HuH-7 (cell line): ENCODE data around the gene MAL.
"Not testable (repeated sequence)": the region's sequence is repeated elsewhere in the genome, so short reads cannot be mapped to it uniquely, and the experiment has no call there.

Source experiments
- DNase-seq: peaks from one replicate; pipeline ENCODE4 v3.0.0; 2011; ENCODE audit warnings: low spot score

MAL gene

DNA sequence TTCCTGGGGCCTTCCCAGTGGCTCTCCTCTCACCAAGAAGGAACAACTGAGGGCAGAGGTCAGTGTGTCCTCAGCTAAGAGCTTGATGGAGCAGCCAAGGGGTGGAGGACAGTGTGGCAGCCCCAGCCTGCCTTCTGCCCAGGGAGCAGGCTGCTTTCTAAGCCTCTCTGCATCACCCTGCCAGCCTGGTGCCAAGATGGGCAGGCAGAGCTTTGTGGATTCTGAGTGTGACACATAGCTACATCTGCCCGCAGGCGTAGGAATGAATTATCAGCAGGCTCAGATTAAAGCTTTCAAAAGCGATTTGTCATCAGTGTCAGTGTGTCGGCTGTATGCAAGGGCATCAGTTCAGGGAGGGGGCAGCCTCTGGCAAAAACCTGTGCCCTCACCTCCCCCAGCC is 8.7 kb downstream of the MAL start:
- DNase-seq, result no peak

DNA sequence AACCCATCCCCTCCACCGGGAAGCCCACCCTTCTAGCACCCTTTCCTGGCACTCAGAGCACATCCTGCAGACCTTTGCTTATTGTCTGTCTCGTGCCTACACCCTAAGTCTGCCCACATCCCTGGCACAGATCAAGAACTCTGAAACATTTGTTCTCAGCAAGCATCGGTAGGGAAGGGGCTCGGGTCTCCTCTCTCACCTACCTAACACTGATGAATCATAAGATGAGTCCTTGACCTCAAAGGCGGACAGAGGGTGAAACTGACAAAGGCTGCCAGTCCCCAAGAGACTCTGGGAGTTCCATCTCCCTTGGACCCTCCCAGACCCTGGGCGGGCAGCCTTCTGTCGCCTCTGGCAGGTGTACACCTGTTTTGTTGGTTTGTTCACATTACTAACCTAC is 9.3 kb downstream of the MAL start:
- no peak for DNase-seq

DNA sequence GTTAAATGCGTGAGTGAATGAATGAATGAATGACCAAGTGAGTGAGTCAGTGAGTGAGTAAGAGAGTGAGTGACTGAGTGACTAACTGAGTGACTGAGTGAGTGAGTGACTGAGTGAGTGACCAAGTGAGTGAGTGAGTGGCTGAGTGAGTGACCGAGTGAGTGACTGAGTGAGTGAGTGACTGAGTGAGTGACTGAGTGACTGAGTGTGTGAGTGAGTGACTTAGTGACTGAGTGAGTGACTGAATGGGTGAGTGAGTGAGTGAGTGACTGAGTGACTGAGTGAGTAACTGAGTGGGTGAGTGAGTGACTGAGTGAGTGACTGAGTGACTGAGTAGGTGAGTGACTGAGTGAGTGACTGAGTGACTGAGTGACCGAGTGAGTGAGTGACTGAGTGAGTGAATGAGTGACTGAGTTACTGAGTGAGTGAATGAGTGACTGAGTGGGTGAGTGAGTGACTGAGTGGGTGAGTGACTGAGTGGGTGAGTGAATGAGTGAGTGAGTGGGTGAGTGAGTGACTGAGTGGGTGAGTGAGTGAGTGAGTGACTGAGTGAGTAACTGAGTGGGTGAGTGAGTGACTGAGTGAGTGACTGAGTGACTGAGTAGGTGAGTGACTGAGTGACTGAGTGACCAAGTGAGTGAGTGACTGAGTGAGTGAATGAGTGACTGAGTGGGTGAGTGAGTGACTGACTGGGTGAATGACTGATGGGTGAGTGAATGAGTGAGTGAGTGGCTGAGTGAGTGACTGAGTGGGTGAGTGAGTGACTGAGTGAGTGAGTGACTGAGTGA is 11.3 kb downstream of the MAL start:
- no peak for DNase-seq

DNA sequence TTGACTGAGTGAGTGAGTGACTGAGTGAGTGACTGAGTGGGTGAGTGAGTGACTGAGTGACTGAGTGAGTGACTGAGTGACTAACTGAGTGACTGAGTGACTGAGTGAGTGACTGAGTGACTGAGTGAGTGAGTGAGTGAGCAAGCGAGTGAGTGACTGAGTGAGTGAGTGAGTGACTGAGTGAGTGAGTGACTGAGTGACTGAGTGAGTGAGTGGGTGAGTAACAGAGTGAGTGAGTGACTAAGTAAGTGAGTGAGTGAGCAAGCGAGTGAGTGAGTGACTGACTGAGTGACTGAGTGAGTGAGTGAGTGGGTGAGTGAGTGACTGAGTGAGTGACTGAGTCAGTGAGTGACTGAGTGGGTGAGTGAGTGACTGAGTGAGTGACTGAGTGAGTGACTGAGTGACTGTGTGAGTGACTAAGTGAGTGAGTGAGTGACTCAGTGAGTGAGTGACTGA is 11.9 kb downstream of the MAL start:
- no peak for DNase-seq

DNA sequence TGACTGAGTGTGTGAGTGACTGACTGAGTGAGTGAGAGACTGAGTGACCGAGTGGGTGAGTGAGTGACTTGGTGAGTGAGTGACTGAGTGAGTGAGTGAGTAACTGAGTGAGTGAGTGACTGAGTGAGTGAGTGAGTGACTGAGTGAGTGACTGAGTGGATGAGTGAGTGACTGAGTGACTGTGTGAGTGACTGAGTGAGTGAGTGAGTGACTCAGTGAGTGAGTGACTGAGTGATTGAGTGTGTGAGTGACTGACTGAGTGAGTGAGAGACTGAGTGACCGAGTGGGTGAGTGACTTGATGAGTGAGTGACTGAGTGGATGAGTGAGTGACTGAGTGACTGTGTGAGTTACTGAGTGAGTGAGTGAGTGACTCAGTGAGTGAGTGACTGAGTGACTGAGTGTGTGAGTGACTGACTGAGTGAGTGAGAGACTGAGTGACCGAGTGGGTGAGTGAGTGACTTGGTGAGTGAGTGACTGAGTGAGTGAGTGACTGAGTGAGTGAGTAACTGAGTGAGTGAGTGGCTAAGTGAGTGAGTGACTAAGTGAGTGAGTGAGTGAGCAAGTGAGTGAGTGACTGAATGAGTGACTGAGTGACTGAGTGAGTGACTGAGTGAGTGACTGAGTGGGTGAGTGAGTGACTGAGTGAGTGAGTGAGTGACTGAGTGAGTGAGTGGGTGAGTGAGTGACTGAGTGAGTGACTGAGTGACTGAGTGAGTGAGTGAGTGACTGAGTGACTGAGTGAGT is 12.5 kb downstream of the MAL start:
- DNase-seq, result not testable (repeated sequence)

DNA sequence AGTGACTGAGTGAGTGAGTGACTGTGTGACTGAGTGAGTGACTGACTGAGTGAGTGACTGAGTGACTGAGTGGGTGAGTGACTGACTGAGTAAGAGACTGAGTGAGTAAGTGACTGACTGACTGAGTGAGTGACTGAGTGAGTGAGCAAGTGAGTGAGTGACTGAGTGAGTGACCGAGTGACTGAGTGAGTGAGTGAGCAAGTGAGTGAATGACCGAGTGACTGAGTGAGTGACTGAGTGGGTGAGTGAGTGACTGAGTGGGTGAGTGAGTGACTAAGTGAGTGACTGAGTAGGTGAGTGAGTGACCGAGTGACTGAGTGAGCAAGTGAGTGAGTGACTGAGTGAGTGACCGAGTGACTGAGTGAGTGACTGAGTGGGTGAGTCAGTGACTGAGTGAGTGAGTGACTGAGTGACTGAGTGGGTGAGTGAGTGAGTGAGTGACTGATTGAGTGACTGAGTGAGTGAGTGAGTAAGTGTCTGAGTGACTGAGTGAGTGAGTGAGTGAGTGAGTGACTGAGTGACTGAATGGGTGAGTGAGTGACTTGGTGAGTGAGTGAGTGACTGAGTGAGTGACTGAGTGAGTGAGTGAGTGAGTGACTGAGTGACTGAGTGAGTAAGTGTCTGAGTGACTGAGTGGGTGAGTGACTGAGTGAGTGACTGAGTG is 13.3 kb downstream of the MAL start:
- DNase-seq, result no peak

DNA sequence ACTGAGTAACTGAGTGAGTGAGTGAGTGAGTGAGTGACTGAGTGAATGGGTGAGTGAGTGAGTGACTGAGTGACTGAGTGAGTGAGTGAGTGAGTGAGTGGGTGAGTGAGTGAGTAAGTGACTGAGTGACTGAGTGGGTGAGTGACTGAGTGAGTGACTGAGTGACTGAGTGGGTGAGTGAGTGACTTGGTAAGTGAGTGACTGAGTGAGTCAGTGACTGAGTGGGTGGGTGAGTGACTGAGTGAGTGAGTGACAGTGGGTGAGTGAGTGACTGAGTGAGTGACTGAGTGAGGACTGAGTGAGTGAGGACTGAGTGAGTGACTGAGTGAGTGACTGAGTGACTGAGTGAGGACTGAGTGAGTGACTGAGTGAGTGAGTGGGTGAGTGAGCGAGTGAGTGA is 13.9 kb downstream of the MAL start:
- DNase-seq, result no peak

DNA sequence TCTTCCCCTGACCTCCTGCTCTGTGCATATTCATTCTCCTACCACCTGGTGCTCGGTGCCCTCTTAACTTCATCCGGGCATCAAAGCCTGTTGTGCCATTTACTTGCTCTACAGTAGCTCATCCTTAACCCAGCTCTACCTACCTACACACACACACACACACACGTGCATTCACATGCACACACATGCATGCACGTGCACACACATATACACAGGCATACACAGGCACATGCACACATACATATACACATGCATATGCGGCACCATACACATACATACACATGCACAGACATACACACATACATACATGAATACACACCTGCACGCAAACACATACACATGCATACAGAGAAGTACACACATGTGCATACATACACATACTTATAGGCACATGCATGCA is 14.5 kb downstream of the MAL start:
- DNase-seq, result no peak

DNA sequence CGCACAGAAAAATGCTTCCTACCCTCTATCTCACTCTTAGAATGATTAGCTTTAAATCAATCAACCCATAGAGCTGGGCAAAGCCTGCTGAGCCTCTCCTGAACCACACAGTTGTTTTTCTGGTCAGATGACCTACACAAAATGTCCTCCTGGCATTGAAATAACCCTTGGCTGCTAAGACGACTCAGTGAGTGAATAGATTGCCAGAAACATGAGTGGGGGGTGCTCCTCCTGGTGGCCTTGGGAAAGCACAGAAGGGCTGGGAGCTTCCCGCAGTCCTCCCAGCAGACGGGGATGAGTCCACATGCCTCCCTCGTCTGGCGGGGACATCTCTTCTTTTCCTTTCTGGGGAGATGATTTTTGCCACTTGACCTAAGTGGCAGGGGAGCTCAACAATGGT is 14.9 kb downstream of the MAL start:
- DNase-seq, result no peak

DNA sequence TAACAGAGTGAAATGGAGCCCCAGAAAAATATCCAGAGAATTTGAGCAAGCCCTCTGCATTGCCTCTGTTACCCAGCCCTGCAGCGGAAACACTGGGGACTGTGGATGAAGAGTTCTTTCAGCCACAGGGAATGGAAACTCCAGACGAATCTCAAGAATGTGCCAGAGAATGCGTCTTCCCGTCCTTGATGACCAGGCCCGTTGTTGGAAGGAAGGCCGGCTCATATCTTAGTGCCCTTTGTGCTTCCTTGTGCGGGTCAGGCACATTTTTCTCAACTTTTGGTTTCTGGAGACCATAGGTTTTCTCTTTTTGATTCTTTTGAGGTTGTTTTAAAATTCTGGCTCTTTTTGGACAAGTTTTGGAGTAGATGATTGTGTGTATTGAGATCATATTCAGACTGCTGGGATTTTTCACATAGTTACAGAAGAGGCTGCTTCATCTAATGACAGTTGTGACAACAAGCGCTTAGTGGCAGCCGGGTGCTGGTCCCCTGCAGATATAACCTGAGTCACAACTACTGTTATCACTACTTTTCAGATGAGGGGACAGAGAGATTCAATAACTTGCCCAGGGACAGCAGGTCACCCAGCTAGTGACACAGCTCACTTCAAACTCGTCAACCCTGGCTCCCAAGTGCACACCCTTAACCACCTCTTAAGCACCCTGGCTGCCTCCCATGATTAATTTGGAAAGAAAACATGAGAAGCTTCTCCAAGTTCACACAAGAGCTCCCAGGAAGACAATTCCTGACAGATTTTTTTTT is 15.7 kb downstream of the MAL start:
- DNase-seq, result no peak

DNA sequence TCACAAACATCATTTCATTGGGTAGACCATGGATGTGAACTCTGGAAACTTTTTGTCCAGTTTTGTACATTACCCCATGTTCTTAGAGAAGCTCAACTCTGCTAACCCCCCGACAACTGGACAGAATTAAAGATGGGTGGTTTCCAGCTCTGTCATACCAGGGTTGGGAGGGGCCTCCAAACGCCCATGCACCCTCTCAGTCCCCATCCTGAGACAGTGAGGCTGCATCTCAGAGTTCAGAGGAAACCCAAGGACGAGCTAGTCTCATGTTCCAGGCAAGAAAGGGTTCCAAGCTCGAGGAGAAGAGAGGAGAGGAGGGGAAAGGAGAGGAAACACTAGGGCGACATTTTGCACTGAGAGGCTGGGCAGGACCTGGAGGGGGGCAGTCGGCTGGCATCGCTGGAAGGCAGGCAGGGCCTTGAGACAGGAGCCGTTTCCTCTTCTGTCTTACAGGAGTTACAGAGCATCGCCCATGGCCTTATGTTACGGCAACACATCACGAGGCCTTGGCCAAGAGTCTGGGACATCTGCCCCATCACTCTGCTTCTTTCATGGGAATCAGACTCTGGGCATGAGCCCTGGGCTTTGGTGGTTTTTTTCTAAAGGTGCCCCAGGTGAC is 16.4 kb downstream of the MAL start:
- DNase-seq, result no peak

DNA sequence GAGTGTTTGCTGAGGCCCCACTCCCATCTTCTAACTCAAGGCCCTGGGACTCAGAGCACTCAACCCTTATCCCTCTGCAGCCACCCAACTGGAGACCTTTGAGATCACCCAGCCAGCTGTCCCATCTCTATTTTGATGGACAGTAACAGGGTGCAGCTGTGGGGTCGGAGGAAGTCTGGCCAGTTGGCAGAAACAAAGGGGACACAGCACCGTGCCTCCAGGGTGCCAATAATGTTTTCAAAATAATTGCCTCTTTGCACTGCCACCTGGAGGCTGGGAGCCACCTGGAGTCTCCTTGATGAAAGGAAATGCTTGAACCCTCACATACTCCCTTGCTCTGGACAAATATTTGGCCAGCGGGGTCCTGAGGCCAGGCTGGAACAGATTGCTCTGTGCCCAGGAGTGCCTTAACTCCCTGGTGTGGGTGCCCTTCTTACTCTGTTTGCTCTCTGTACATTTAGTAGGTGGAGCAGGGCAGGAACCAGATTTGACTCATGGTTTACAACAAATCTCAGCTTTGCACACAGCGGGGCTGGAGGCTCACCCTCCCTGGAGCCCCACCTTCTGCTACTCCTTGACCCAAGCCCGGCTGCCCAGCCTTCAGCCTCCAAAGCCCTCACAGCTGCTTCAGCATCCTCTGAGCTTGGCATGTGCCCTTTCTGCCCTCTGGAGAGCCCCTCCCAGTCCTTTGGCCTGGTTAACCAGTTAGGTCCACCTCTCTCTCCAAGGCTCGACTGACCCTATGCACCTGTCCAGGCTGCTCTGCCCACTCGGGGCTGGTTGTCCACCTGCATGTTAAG is 17.2 kb downstream of the MAL start:
- DNase-seq, result no peak

DNA sequence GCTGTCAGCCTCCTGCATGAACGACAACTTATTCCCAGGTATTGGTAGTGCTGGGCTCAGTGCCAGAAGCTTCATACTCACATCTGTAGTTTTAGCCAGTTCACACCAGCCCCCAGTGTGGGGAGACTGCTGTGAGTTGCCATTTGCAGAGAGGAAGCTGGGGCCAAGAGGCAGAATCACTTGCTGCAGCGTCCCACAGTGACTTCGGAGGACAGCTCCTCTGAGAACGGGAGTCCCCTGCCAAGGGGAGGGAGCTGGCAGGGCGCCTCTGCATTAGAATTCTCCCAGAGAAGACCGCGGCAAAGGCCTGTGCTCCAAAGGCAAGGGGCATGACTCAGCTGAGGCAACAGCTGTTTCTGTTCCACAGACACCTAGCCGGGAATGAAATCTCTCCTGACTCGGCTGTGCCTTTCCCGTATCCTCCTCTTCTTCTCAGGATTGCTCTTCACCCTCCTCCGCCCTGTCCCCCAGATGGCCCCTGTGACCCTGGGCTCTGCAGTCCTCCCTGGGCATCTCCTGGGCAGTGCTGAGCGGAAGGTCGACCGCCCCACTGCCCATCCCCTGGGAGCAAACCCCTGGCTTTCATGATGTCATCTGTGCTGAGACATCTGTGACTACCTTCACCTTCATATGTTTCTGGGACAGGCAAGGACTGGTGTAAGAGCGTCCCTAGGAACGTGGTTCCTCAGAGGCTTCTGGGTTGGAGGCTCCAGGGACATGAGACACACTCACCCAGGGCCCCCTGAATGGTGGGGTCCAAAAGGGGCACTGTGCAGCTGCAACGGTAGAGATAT is 18.0 kb downstream of the MAL start:
- no peak for DNase-seq

DNA sequence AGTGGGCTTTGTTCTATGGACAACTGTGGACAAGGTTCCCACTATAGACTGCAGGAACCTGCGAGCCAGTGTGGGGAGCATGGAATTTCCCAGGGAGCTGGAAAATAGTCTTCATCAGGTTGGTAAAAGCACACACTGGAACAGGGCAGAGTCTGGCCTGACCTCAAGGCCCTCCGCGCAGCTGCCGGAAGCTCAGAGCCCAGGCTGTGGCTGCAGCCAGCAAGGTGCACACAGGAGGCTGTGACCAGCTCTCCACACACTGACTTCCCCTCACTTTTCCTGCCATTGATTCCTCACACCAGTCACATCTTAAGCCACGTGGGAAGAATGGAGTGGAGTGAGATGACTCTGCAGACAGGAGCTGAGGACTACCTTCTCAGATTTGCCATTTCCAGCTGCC is 19.1 kb downstream of the MAL start:
- no peak for DNase-seq

DNA sequence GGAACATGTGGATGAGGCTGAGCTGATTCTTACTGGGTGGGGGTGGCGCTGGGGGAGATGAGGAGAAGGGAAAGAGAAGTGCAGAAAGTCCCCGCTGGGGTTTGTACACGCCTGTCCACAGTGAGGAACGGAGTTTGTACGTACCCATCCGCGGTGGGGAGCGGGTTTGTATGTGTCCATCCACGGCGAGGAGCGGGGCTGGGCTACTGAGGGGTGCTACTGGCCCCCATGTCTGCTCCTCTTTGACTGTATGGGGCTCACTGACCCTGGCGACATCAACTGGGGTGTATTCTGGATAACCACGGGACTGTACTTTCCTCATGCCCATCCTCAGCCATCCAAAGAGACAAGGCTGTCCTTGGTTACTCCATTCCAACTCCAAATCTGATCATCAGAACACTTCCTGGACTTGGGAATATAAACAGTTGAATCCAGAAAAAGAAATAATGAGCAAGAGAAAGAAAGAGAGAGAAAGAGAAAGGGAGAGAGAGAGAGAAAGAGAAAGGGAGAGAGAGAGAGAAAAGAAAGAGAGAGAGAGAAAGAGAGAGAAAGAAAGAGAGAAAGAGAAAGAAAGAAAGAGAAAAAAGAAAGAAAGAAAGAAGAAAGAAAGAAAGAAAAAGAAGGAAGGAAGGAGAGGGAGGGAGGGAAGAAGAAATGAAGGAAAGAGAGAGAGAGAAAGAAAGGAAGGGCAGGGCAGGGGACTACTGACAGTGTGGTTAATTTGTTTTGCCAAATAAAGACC is 21.0 kb downstream of the MAL start:
- DNase-seq, result no peak

DNA sequence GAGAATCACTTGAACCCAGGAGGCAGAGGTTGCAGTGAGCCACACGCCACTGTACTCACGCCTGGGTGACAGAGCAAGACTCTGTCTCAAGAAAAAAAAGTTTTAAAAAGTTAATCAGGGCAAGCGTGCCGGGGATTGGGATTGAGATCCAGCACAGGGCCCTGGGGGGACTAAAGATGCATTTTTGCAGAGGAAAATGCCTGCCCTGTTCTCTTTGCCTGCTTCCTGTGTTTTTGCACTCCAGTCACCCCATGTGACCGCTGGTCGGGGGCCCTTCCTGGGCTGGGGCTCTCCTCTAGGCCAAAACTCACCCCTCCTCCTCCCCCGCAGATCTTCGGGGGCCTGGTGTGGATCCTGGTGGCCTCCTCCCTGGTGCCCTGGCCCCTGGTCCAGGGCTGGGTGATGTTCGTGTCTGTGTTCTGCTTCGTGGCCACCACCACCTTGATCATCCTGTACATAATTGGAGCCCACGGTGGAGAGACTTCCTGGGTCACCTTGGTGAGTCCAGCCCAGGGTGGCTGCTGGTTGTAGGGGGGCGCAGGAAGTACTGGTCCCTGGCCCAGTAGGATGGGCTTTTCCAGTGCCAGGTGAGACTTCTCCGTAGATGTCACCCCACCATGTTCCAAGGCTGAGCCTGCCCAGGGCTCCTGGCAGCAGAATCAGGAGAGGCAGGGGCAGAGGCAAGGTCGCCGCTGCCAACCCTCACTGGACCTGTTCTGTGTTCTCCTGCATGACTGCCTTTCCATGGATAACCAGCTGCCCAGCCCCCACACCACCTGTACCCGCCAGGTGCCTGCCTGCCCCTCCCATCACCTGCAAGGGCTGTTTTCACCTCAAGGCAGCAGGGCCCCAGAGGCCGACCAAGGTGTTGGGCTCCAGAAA is 22.4 kb downstream of the MAL start:
- no peak for DNase-seq

DNA sequence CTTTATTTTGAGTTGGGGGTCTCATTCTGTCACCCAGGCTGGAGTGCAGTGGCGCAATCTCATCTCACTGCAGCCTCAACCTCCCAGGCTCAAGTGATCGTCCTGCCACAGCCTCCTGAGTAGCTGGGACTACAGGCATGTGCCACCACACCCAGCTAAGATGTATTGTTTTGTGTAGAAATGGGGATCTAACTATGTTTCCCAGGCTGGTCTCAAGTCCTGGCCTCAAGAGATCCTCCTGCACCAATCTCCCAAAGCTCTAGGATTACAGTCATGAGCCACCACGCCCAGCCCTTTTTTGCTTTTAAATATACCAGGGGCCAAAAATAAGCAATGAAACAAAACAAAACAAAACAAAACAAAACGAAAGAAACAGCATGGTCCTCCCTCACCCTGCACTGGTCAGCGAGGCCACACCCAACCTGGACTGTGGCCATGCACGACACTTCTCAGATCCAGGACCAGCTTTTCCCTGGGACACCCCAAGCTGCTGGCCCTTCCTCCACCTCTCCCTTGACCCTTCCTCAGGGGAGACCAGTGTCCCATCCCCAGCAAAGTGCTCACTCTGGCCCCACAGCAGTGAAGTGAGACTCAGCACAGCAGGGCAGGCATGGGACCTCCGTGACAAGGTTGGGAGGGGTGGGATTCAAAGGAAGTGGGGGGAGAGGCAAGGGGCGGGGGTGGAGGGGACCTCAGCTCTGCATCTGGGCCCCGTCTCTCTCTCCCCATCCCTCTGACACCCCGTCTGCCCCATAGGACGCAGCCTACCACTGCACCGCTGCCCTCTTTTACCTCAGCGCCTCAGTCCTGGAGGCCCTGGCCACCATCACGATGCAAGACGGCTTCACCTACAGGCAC is 23.5 kb downstream of the MAL start:
- no peak for DNase-seq

DNA sequence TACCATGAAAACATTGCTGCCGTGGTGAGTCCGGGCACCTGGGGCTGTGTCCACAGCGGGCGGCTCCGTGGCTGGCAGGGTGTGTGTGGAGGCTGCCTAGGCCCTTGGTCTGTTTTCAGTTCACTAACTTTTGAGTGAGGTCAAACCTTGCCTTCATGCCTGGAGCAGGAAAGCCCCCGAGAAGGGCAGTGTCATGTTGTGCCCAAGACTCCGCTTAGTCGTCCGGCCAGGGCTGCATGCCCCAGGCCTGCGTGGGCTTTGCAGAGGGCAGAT is 24.1 kb downstream of the MAL start:
- DNase-seq, result no peak
